ENCODE data around the gene IDI1. TPM values are rescaled to one million over a fixed set of nuclear protein-coding genes. Genes with fewer than 3 reads are reported as not detected.
A peak's percentile ranks its signal among the peaks of the same experiment; 100 is the strongest.

Gene IDI1
- total and polyA plus RNA-seq, 2 donors (not counting 1 experiment from before 2014, with no cell fraction given) = 59.8 to 167 TPM

DNA sequence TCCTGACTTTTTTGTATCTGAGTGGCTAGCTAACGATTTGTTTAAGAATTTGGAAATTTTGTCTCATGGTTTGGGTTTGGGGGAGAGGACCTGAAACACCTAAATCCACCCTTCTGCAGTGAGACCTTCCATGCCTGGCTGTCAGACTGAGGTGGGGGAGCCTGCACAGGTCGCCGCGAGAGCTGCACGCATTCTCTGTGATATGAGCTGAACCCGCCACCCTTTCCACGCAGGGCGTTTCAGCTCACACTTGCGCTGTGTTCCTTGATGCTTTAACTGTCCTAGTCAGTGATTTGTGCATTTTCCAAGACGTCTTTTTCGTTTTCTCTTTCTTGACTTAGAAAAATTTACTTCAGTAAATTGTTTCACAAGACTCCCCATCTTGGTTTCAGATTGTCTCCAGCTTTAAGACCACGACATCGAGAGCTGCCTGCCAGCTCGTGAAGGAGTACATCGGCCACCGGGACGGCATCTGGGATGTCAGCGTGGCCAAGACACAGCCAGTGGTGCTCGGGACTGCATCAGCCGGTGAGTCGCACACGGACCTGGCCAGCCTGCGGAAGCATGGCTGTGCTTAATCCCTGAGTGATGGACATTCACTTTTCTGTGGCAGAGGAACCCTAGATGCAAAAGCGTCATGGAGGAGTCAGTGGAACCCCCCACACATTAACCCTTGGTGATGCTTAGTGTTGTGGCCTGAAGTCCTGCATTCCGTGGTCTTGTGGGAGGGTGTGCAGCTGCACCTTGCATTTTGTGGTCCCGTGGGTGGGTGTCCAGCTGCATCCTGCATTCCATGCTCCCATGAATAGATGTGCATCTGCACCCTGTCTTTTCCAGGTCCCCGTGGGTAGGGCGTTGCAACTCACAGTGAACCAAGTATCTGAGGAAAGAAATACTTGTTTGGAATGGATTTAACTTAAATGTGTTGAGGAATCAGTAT, 35.4 kb upstream of the IDI1 start:
- DNase-seq = no peak
- H3K4me1 ChIP-seq (ENCODE audit: control insufficient read depth in 2 of 2, insufficient read depth in 2 of 2, low read length in 2 of 2) = no peaks in the 10 kb centered on the region
- no peak overlapping the region for H3K9ac ChIP-seq (ENCODE audit: low read length)
- CTCF ChIA-PET = interaction anchor here (0.6 kb wide), 1 partner anchor 13 kb away, joined by 3 read pairs; no protein-coding TSS in a partner anchor
- POLR2A ChIA-PET = no interaction called here
- Mint-ChIP-seq H3K27me3 (no peaks in the 10 kb centered on the region), H3K9me3 (ENCODE audit: insufficient read depth) (no peaks in the 10 kb centered on the region), H3K4me1 (no peaks in the 10 kb centered on the region), H3K27ac (peak overlapping the region; percentile 10), H3K4me3 (no peak overlapping the region)
- intact Hi-C loops (cut with micrococcal nuclease) = no loop called here
- 97% methylated on average over 26 of the region's 28 CpGs for WGBS (ENCODE audit: insufficient coverage)
- no peak overlapping the region for H3K4me3 ChIP-seq (ENCODE audit: control extremely low read depth in 1 of 5, extremely low read depth in 1 of 5, insufficient read depth in 1 of 5, low read depth in 2 of 5, low read length in 4 of 5)
- H3K36me3 ChIP-seq (replicated peaks in 1 of 2; ENCODE audit: control extremely low read depth in 1 of 2, control insufficient read depth in 1 of 2, extremely low read depth in 1 of 2, insufficient read depth in 2 of 2, low read length in 1 of 2) = peaks cover 9 to 84% of the 10 kb centered on the region in 2 experiments
- H3K79me2 ChIP-seq (ENCODE audit: control insufficient read depth, insufficient read depth, low read length) = peaks cover 31% of the 10 kb centered on the region
- no peaks in the 10 kb centered on the region for H3K9me3 ChIP-seq (ENCODE audit: control extremely low read depth in 1 of 3, control insufficient read depth in 2 of 3, insufficient read depth in 1 of 3, low read length in 2 of 3)
- TF ChIP-seq EZH2 (IDR thresholded peaks at IDR 0.05; ENCODE audit: borderline replicate concordance, insufficient read depth, low read depth, low read length, poor library complexity, severe bottlenecking) (no peak), CTCF (IDR thresholded peaks at IDR 0.05) (no peak)
- no peak overlapping the region for H3K27ac ChIP-seq (ENCODE audit: low read length in 2 of 2)
- H3K27me3 ChIP-seq (replicated peaks in 1 of 4; ENCODE audit: control extremely low read depth in 1 of 4, control insufficient read depth in 3 of 4, insufficient read depth in 4 of 4, low read length in 3 of 4) = no peaks in the 10 kb centered on the region
- no peak overlapping the region for H2AFZ ChIP-seq (ENCODE audit: insufficient read depth, low read depth, low read length, poor library complexity, severe bottlenecking)
- H3K4me2 ChIP-seq (replicated peaks; ENCODE audit: low read depth, low read length, poor library complexity, severe bottlenecking) = no peak overlapping the region
- H4K20me1 ChIP-seq (ENCODE audit: control insufficient read depth, insufficient read depth, low read length, poor library complexity, severe bottlenecking) = peaks cover 26% of the 10 kb centered on the region
- ATAC-seq (ENCODE audit: low read depth) = no peak

- Histone ChIP-seq H3K4me2 (replicated peaks; ENCODE audit: low read depth, low read length, poor library complexity, severe bottlenecking) (no peak overlapping the region), H4K20me1 (ENCODE audit: control insufficient read depth, insufficient read depth, low read length, poor library complexity, severe bottlenecking) (peaks cover 21% of the 10 kb centered on the region), H3K79me2 (ENCODE audit: control insufficient read depth, insufficient read depth, low read length) (peaks cover 25% of the 10 kb centered on the region), H3K27me3 (replicated peaks in 1 of 4; ENCODE audit: control extremely low read depth in 1 of 4, control insufficient read depth in 3 of 4, insufficient read depth in 4 of 4, low read length in 3 of 4) (no peaks in the 10 kb centered on the region), H3K36me3 (replicated peaks in 1 of 2; ENCODE audit: control extremely low read depth in 1 of 2, control insufficient read depth in 1 of 2, extremely low read depth in 1 of 2, insufficient read depth in 2 of 2, low read length in 1 of 2) (peaks cover 5 to 83% of the 10 kb centered on the region in 2 experiments), H2AFZ (ENCODE audit: insufficient read depth, low read depth, low read length, poor library complexity, severe bottlenecking) (no peak overlapping the region), H3K27ac (ENCODE audit: low read length in 2 of 2) (no peak overlapping the region), H3K9me3 (ENCODE audit: control extremely low read depth in 1 of 3, control insufficient read depth in 2 of 3, insufficient read depth in 1 of 3, low read length in 2 of 3) (no peaks in the 10 kb centered on the region), H3K4me3 (ENCODE audit: control extremely low read depth in 1 of 5, extremely low read depth in 1 of 5, insufficient read depth in 1 of 5, low read depth in 2 of 5, low read length in 4 of 5) (no peak overlapping the region), H3K9ac (ENCODE audit: low read length) (no peak overlapping the region), H3K4me1 (ENCODE audit: control insufficient read depth in 2 of 2, insufficient read depth in 2 of 2, low read length in 2 of 2) (no peaks in the 10 kb centered on the region)
- H3K27me3 Mint-ChIP-seq = no peaks in the 10 kb centered on the region
- ChIA-PET POLR2A (no interaction called here), CTCF (interaction anchor here (0.6 kb wide), 1 partner anchor 12 kb away, joined by 3 read pairs; no protein-coding TSS in a partner anchor)
- 95% methylated on average over 16 of the region's 17 CpGs for WGBS (ENCODE audit: insufficient coverage)
- intact Hi-C loops (cut with micrococcal nuclease) = no loop called here
- TF ChIP-seq EZH2 (IDR thresholded peaks at IDR 0.05; ENCODE audit: borderline replicate concordance, insufficient read depth, low read depth, low read length, poor library complexity, severe bottlenecking) (no peak), CTCF (IDR thresholded peaks at IDR 0.05) (no peak)
- no peak for ATAC-seq (ENCODE audit: low read depth)
- no peaks in the 10 kb centered on the region for H3K9me3 Mint-ChIP-seq (ENCODE audit: insufficient read depth)
- H3K4me1 Mint-ChIP-seq = no peaks in the 10 kb centered on the region
- no peak overlapping the region for H3K4me3 Mint-ChIP-seq
- no peak overlapping the region for H3K27ac Mint-ChIP-seq
- no peak for DNase-seq
Measured at GRCh38 chr10:1083581-1083980, 34.7 kb upstream of the IDI1 start.
